Measurements from ENCODE around the gene TBC1D20. TPM values are rescaled to one million over a fixed set of nuclear protein-coding genes. Genes with fewer than 3 reads are reported as not detected.

The TBC1D20 gene
- total RNA-seq, 1 donor from 2014 or later, result 30.9 TPM

GRCh38 chr20:407133-407952, 55.0 kb downstream of the TBC1D20 start:
- Histone ChIP-seq H3K27me3 (no peaks in the 10 kb centered on the region), H3K4me1 (peaks cover 28% of the 10 kb centered on the region), H3K27ac (peak overlapping the region; percentile 88), H3K36me3 (peaks cover 0 to 14% of the 10 kb centered on the region in 2 donors), H3K9me3 (no peaks in the 10 kb centered on the region), H3K4me3 (peak overlapping the region; percentile 67 to 94)
- DNase-seq (ENCODE audit: extremely low spot score in 2 of 2), result peak in 1 of 2 donors; percentile 92
- peak in 1 of 3 experiments; percentile 21 for TF ChIP-seq CTCF (IDR thresholded peaks at IDR 0.05)
- no peak for TF ChIP-seq POLR2AphosphoS5 (IDR thresholded peaks at IDR 0.05; ENCODE audit: insufficient read depth in 1 of 2, low read depth in 1 of 2)
- TF ChIP-seq POLR2A (IDR thresholded peaks at IDR 0.05), result peak in 1 of 2 donors; percentile 37
- intact Hi-C loops (cut with DNase I), result loop anchor here (10.0 kb wide), 1 partner anchor 63 kb away; the partner anchor contains the start of gene NRSN2

- no peak for DNase-seq (ENCODE audit: extremely low spot score in 2 of 2)
- peaks cover 0 to 14% of the 10 kb centered on the region in 2 donors for H3K36me3 ChIP-seq
- intact Hi-C loops (cut with DNase I), result loop anchor here (10.0 kb wide), 1 partner anchor 62 kb away; the partner anchor contains the start of gene NRSN2
- peaks cover 28% of the 10 kb centered on the region for H3K4me1 ChIP-seq
- H3K9me3 ChIP-seq, result no peaks in the 10 kb centered on the region
- H3K4me3 ChIP-seq, result no peak overlapping the region
- TF ChIP-seq POLR2A (IDR thresholded peaks at IDR 0.05) (no peak), CTCF (IDR thresholded peaks at IDR 0.05) (no peak), POLR2AphosphoS5 (IDR thresholded peaks at IDR 0.05; ENCODE audit: insufficient read depth in 1 of 2, low read depth in 1 of 2) (no peak)
- H3K27ac ChIP-seq, result no peak overlapping the region
- no peaks in the 10 kb centered on the region for H3K27me3 ChIP-seq
Measured at GRCh38 chr20:406200-407132, 55.9 kb downstream of the TBC1D20 start.

- no peaks in the 10 kb centered on the region for H3K27me3 ChIP-seq
- H3K36me3 ChIP-seq, result no peaks in the 10 kb centered on the region
- TF ChIP-seq POLR2A (IDR thresholded peaks at IDR 0.05) (no peak), CTCF (IDR thresholded peaks at IDR 0.05) (no peak)
- no peak for DNase-seq (ENCODE audit: extremely low spot score in 2 of 2)
- H3K27ac ChIP-seq, result no peak overlapping the region
- no peak overlapping the region for H3K4me3 ChIP-seq
- H3K9me3 ChIP-seq, result no peaks in the 10 kb centered on the region
- intact Hi-C loops (cut with DNase I), result loop anchor here (10.0 kb wide), 1 partner anchor 59 kb away; the partner anchor contains the start of gene NRSN2
- peaks cover 14% of the 10 kb centered on the region for H3K4me1 ChIP-seq
Measured at GRCh38 chr20:404088-404487, 58.2 kb downstream of the TBC1D20 start.

- no peaks in the 10 kb centered on the region for H3K27me3 ChIP-seq
- no peak for TF ChIP-seq POLR2A (IDR thresholded peaks at IDR 0.05)
- no peak for TF ChIP-seq CTCF (IDR thresholded peaks at IDR 0.05)
- TF ChIP-seq POLR2AphosphoS5 (IDR thresholded peaks at IDR 0.05; ENCODE audit: insufficient read depth in 1 of 2, low read depth in 1 of 2), result no peak
- intact Hi-C loops (cut with DNase I), result loop anchor here (10.0 kb wide), 1 partner anchor 59 kb away; the partner anchor contains the start of gene NRSN2
- no peak overlapping the region for H3K27ac ChIP-seq
- no peak overlapping the region for H3K4me3 ChIP-seq
- no peak for DNase-seq (ENCODE audit: extremely low spot score in 2 of 2)
- no peaks in the 10 kb centered on the region for H3K9me3 ChIP-seq
- peaks cover 8% of the 10 kb centered on the region for H3K4me1 ChIP-seq
- no peaks in the 10 kb centered on the region for H3K36me3 ChIP-seq
Measured at GRCh38 chr20:403582-403957, 58.8 kb downstream of the TBC1D20 start.

All from vagina (tissue), 2 donors.